MM.1S (cell line): ENCODE data around the gene ACOX3.

Experiments
- CTCF ChIP-seq: fragments of 300-600 bp; sonication (generic); IDR thresholded peaks from 2 replicates; pipeline ENCODE4 v1.5.1; 2016; ENCODE audit warnings: antibody characterized with exemption, low read length, mixed read lengths
- EZH2phosphoT487 ChIP-seq: fragments of 300-600 bp; sonication (generic); IDR thresholded peaks from 2 replicates; pipeline ENCODE4 v1.6.1; 2018; ENCODE audit warnings: antibody characterized with exemption, low read length

DNA sequence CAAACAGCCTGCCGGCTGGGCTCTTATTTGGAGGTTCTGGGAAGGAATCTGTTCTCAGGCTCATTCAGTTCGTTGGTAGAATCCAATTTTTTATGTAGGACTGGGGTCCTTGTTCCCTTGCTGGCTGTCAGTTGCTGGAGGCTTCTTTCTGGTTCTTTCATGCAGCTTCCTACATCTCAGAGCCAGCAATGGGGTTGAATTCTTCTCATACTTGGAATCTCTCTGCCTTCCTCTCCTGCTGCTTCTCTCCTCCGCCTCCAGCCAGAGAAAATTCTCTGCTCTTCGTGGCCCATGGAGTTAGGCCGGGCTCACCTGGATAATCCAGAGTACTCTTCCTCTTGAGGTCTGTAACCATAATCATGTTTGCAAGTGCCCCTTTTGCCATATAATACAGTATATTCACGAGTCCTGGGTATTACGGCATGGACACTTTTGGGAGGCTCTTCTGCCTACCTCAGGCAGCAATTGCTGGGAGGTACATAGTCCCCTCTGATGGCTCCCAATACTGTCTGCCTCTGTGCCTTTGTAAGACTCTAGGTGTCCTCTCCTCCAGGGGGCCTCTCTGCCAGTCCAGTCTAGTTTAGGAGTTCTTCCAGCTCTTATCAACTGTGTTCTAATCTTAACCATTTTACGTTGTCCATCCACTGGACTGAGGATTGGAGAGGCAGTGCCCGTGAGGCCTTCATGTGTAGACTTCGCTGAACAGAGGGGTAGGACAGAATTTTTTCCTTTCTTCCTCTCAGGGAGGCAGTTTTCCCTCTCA is 2.3 kb upstream of the ACOX3 start:
- TF ChIP-seq CTCF (no peak), EZH2phosphoT487 (no peak)
